Measurements from ENCODE around the gene SELENBP1.
"Not testable (repeated sequence)": the region's sequence is repeated elsewhere in the genome, so short reads cannot be mapped to it uniquely, and the experiment has no call there.

The SELENBP1 gene

GRCh38 chr1:151372058-151372934, at the start of gene SELENBP1:
Gene SELENBP1, minus strand, starts transcription at chr1:151372705. Its CDS starts 64 bp downstream, at chr1:151372641.
- in situ Hi-C loops (cut with HindIII; ENCODE audit: low sequenced_read_pairs): no loop called here

GRCh38 chr1:151419819-151420218, 47.3 kb upstream of the SELENBP1 start:
- in situ Hi-C loops (cut with HindIII; ENCODE audit: low sequenced_read_pairs): no loop called here

GRCh38 chr1:151418081-151418480, 45.6 kb upstream of the SELENBP1 start:
- in situ Hi-C loops (cut with HindIII; ENCODE audit: low sequenced_read_pairs): no loop called here

- in situ Hi-C loops (cut with HindIII; ENCODE audit: low sequenced_read_pairs): no loop called here
Measured at GRCh38 chr1:151416231-151416630, 43.7 kb upstream of the SELENBP1 start.

GRCh38 chr1:151411884-151412283, 39.4 kb upstream of the SELENBP1 start:
- in situ Hi-C loops (cut with HindIII; ENCODE audit: low sequenced_read_pairs): no loop called here

GRCh38 chr1:151408891-151409290, 36.4 kb upstream of the SELENBP1 start:
- in situ Hi-C loops (cut with HindIII; ENCODE audit: low sequenced_read_pairs): loop anchor here (10.0 kb wide), 1 partner anchor 94 kb away; no protein-coding TSS in a partner anchor

GRCh38 chr1:151407304-151407703, 34.8 kb upstream of the SELENBP1 start:
- in situ Hi-C loops (cut with HindIII; ENCODE audit: low sequenced_read_pairs): loop anchor here (10.0 kb wide), 1 partner anchor 93 kb away; no protein-coding TSS in a partner anchor

- in situ Hi-C loops (cut with HindIII; ENCODE audit: low sequenced_read_pairs): loop anchor here (10.0 kb wide), 1 partner anchor 91 kb away; no protein-coding TSS in a partner anchor
Measured at GRCh38 chr1:151406176-151406575, 33.7 kb upstream of the SELENBP1 start.

GRCh38 chr1:151405187-151405951, 32.9 kb upstream of the SELENBP1 start:
- in situ Hi-C loops (cut with HindIII; ENCODE audit: low sequenced_read_pairs): loop anchor here (10.0 kb wide), 1 partner anchor 91 kb away; no protein-coding TSS in a partner anchor

GRCh38 chr1:151403612-151404011, 31.1 kb upstream of the SELENBP1 start:
- in situ Hi-C loops (cut with HindIII; ENCODE audit: low sequenced_read_pairs): loop anchor here (10.0 kb wide), 1 partner anchor 89 kb away; no protein-coding TSS in a partner anchor

- in situ Hi-C loops (cut with HindIII; ENCODE audit: low sequenced_read_pairs): loop anchor here (10.0 kb wide), 1 partner anchor 88 kb away; no protein-coding TSS in a partner anchor
Measured at GRCh38 chr1:151402764-151403163, 30.3 kb upstream of the SELENBP1 start.

GRCh38 chr1:151401860-151402259, 29.4 kb upstream of the SELENBP1 start:
- in situ Hi-C loops (cut with HindIII; ENCODE audit: low sequenced_read_pairs): loop anchor here (10.0 kb wide), 1 partner anchor 87 kb away; no protein-coding TSS in a partner anchor

GRCh38 chr1:151401125-151401788, 28.8 kb upstream of the SELENBP1 start:
- in situ Hi-C loops (cut with HindIII; ENCODE audit: low sequenced_read_pairs): loop anchor here (10.0 kb wide), 1 partner anchor 86 kb away; no protein-coding TSS in a partner anchor

- in situ Hi-C loops (cut with HindIII; ENCODE audit: low sequenced_read_pairs): loop anchor here (10.0 kb wide), 1 partner anchor 85 kb away; no protein-coding TSS in a partner anchor
Measured at GRCh38 chr1:151399324-151400171, 27.0 kb upstream of the SELENBP1 start, which contains the start of gene PSMB4. Gene PSMB4, plus strand, starts transcription at chr1:151399573. Its CDS starts 15 bp downstream, at chr1:151399588.

- in situ Hi-C loops (cut with HindIII; ENCODE audit: low sequenced_read_pairs): not testable (repeated sequence)
Measured at GRCh38 chr1:151396265-151396664, 23.8 kb upstream of the SELENBP1 start.

- in situ Hi-C loops (cut with HindIII; ENCODE audit: low sequenced_read_pairs): no loop called here
Measured at GRCh38 chr1:151393583-151393982, 21.1 kb upstream of the SELENBP1 start.

GRCh38 chr1:151391079-151391563, 18.6 kb upstream of the SELENBP1 start:
- in situ Hi-C loops (cut with HindIII; ENCODE audit: low sequenced_read_pairs): no loop called here

- in situ Hi-C loops (cut with HindIII; ENCODE audit: low sequenced_read_pairs): not testable (repeated sequence)
Measured at GRCh38 chr1:151390221-151391078, 17.9 kb upstream of the SELENBP1 start.
